IPS-18a (cell line): ENCODE measurements around the gene NXNL2.

Experiments used
- H3K27ac ChIP-seq: one replicate; pipeline ENCODE4 v1.5.1; 2013; ENCODE audit warnings: low read length
- H3K27me3 ChIP-seq: one replicate; pipeline ENCODE4 v1.6.1; 2013; ENCODE audit warnings: mild to moderate bottlenecking, low read length; ENCODE audit not compliant: control insufficient read depth, insufficient read depth
- H3K36me3 ChIP-seq: one replicate; pipeline ENCODE4 v1.6.1; 2013; ENCODE audit warnings: low read depth, low read length; ENCODE audit not compliant: control insufficient read depth
- H3K4me1 ChIP-seq: one replicate; pipeline ENCODE4 v1.6.1; 2013; ENCODE audit warnings: low read depth, low read length; ENCODE audit not compliant: control insufficient read depth
- H3K4me3 ChIP-seq: one replicate; pipeline ENCODE4 v1.5.1; 2013; ENCODE audit warnings: low read length
- H3K9ac ChIP-seq: one replicate; pipeline ENCODE4 v1.6.1; 2013; ENCODE audit warnings: mild to moderate bottlenecking, low read length, moderate library complexity
- H3K9me3 ChIP-seq: one replicate; pipeline ENCODE4 v1.6.1; 2013; ENCODE audit warnings: low read depth, low read length; ENCODE audit not compliant: control insufficient read depth

Gene NXNL2

DNA sequence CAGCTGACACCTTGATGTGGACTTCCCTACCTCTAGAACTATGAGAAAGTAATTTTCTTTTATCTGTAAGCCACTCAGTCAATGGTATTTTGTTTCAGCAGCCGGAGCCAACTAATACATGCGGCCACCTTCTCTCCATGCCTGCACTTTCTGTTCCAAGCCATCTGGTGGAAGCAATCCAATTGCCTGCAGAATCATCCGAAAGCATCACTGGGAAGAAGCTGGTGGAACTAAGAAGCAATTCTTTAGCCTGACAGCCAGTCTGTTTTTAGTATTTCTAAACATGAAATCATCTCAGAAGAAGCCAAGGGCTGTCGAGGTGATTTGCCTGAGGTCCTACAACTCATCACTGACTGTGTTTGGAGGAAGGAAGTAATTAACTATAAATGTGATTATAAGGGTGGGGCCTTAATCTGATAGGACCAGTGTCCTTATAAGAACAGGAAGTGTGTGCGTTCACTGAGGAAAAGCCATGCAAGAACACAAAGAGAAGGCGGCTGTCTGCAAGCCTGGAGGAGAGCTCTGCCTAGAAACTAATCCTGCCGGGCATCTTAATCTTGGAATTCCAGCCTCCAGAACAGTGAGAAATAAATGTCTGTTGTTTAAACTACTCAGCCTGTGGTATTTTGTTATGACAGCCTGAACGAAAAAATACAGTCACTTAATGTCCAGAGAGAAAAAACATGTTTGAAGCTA, 49.1 kb downstream of the NXNL2 start:
- H3K27ac ChIP-seq, result no peak overlapping the region
- H3K4me3 ChIP-seq, result no peak overlapping the region

DNA sequence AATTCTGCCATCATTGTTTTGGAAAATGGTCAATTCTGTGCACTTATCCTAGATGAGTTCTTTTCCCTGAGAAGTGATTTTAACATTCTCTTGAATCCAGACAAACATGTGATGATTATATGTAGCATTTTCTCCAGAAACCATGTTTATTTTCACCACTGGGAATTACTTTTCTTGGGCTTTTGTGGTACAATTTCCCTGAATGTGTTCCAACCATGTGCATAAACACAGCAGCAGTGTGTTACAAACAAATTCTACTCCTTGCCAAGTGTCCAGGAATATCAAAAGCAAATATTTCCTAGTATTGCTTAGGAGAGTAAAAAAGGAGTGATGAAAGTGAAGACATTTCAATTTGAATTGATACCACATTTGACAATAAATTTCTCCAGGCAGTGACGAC, 50.4 kb downstream of the NXNL2 start:
- Histone ChIP-seq H3K9ac (no peak overlapping the region), H3K36me3 (no peaks in the 10 kb centered on the region), H3K27ac (no peak overlapping the region), H3K27me3 (no peaks in the 10 kb centered on the region), H3K4me1 (no peaks in the 10 kb centered on the region), H3K4me3 (no peak overlapping the region), H3K9me3 (no peaks in the 10 kb centered on the region)

More for the DNA sequence above, 49.1 kb downstream of the NXNL2 start:
- Histone ChIP-seq H3K9me3 (no peaks in the 10 kb centered on the region), H3K9ac (no peak overlapping the region), H3K36me3 (no peaks in the 10 kb centered on the region), H3K27me3 (no peaks in the 10 kb centered on the region), H3K4me1 (no peaks in the 10 kb centered on the region)

DNA sequence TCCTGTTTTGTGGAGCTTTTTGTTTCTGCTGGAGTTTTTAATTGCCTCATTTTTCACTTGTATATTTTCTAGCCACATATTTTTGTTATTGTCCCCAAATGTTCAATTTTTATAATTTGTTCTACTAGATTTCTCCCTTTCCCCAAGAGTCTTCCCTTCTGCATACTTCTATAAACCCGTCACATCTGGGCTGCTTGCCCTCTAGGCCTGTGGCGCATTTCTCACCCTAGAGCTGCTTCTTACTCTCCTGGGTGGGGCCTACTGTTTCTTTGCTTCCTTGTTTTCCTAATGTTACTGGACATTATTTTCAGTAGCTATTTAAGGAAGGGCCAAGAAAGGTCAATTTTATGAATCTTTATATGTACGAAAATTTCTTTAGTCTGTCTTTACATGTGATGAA, 51.5 kb downstream of the NXNL2 start:
- Histone ChIP-seq H3K27ac (no peak overlapping the region), H3K9ac (no peak overlapping the region), H3K9me3 (no peaks in the 10 kb centered on the region), H3K4me3 (no peak overlapping the region), H3K36me3 (no peaks in the 10 kb centered on the region), H3K4me1 (no peaks in the 10 kb centered on the region), H3K27me3 (no peaks in the 10 kb centered on the region)

DNA sequence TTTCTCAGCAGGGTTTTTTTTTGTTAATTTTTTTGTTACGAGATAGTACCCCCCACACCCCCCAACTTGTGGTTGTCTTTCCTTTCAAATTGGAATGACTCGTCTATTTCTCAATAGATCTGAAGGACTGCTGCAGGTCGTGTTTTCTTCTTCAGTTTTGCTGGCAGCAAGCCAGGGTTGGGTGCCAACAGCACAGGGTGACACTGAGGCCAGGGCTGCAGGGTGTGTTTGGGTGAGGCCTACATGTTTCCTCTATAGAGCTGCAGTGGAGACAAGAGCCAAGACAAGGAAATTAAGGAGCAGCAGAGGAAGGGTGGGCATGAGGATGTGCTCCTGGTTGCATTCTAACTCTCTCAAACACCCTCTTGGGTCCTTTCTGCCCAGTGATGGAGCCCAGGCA, 52.2 kb downstream of the NXNL2 start:
- no peaks in the 10 kb centered on the region for H3K36me3 ChIP-seq
- H3K9me3 ChIP-seq, result no peaks in the 10 kb centered on the region
- H3K27me3 ChIP-seq, result no peaks in the 10 kb centered on the region
- H3K4me1 ChIP-seq, result no peaks in the 10 kb centered on the region
- H3K4me3 ChIP-seq, result no peak overlapping the region
- H3K27ac ChIP-seq, result no peak overlapping the region
- H3K9ac ChIP-seq, result no peak overlapping the region

DNA sequence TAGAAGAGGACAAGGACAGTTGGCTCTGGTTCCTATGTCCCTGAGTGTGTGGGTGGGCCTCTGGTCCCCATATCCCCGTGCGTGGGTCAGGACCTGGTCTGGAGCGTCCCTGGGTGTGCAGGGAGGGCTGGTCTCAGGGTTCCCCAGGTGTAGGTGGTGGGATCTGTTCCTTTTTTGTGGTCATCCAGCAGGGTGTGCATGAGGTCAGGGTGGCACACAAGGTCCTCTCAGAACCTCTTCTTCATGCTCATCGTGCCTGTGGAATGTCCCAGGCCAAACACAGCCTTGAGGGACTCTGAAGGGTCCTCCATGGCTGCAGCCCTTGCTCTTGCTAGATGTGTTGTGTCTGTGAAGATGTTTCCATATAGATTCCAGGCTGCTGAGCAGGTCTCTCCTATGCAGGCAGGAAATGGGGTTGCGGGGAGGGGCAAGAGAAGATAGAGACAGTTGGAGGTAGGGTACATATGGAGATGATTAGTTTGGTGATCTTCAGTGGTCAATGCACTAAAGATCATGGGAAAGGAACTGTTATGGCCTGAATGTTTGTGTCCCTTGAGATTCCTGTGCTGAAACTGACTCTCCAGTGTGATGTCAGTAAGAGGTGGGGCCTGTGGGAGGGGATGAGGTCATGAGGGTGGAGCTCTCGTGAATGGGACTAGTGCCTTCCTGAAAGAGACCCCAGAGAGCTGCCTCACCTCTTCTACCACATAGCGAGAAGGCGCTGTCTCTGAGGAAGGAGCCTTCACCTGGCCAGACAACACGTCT, 53.1 kb downstream of the NXNL2 start:
- no peaks in the 10 kb centered on the region for H3K4me1 ChIP-seq
- H3K27ac ChIP-seq, result no peak overlapping the region
- no peaks in the 10 kb centered on the region for H3K27me3 ChIP-seq
- H3K9me3 ChIP-seq, result no peaks in the 10 kb centered on the region
- no peak overlapping the region for H3K4me3 ChIP-seq
- no peak overlapping the region for H3K9ac ChIP-seq
- no peaks in the 10 kb centered on the region for H3K36me3 ChIP-seq

DNA sequence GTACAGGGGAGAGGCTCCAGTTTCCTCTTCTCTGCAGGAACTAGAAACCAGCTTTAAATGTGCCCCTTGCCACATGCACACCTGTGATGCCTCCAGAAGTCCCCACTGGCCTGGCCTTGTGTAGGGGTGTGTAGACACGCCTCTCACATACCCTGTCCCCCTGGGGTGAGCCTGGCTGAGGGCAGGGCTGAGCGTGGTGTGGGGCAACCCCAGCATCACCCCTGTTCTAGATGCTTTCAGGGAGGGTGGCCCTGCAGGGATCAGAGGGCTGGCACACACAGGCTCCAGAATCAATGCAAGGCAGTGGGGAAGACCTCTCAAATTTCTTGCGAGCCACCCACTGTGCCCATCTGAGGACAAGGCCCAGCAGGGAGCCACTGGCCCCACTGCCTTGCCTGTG, 54.7 kb downstream of the NXNL2 start:
- Histone ChIP-seq H3K9ac (no peak overlapping the region), H3K36me3 (no peaks in the 10 kb centered on the region), H3K9me3 (no peaks in the 10 kb centered on the region), H3K27me3 (no peaks in the 10 kb centered on the region), H3K27ac (no peak overlapping the region), H3K4me3 (no peak overlapping the region), H3K4me1 (no peaks in the 10 kb centered on the region)

DNA sequence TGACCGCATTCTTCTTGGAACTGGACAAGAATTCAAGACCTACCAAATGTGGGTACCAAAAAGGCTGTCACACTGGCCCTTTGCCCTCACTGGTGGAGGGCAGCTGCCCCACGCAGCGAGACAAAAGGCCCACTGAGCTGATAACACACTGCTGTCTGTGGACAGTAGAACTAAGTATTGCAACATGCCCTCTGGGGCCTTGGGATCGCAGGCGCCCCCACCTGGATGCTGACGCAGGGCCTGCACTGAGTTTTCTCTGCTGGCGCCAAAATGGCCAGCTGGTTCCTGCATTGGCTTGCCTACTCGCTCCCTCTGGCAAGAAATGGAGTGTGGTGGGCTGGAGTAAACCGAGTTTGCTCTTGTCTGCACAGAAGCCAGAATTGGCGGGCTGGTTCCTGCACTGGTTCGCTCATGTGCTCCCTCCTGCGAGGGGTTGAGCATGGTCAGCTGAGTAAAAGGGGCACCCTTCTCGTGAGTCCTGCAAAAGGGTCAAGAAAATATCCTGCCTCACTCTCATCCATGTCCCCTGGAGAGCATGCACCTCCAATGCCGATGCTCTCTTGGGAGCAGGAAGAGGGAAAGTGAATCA, 55.7 kb downstream of the NXNL2 start:
- Histone ChIP-seq H3K4me3 (no peak overlapping the region), H3K9me3 (no peaks in the 10 kb centered on the region), H3K36me3 (no peaks in the 10 kb centered on the region), H3K27ac (no peak overlapping the region), H3K4me1 (no peaks in the 10 kb centered on the region), H3K27me3 (no peaks in the 10 kb centered on the region), H3K9ac (no peak overlapping the region)

DNA sequence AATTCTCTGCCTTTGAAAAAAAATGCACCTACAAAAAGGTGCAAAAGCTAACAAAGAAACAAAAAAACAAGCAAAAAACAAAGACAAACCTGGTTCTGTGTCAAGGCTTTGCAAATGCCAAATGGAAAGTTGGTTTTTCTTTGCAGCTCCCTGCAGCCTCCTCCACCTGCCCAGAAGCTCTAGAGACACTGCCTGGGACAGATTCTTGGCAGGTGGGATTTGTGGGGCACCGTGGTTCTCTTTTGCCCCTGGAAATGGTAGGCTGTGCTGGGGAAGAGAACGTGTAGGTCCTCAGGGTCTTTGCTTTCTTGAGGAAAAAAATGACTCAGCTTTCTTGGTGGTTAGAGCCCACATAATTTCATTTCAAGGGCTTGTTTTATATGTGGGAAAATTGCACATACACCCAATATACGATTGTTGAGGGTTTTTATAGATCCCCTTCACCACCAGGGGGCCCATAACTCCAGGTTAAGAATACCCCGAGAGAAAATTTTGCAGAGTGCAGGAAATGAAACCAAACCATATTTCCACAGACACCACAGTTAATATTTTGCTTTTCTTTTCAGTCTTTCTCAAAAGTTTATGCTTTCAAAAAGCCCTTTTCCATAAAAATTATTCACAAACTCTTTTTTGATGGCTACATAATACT, 58.7 kb downstream of the NXNL2 start:
- Histone ChIP-seq H3K9me3 (no peaks in the 10 kb centered on the region), H3K9ac (no peak overlapping the region), H3K27ac (no peak overlapping the region), H3K36me3 (no peaks in the 10 kb centered on the region), H3K27me3 (no peaks in the 10 kb centered on the region), H3K4me3 (no peak overlapping the region), H3K4me1 (no peaks in the 10 kb centered on the region)
